H1 (cell line): Measurements from ENCODE around the gene UTP25. TPM values are rescaled to one million over a fixed set of nuclear protein-coding genes. Genes with fewer than 3 reads are reported as not detected.

ENCODE experiments used
- CHD2 ChIP-seq: IDR thresholded peaks from 2 replicates; pipeline ENCODE4 v1.6.1; 2012; ENCODE audit warnings: low read length, improper control_type of control experiment
- CREB1 ChIP-seq: IDR thresholded peaks from 2 replicates; pipeline ENCODE4 v1.6.1; 2012; ENCODE audit warnings: inconsistent platforms
- polyA plus RNA-seq, 7 experiments: library from polyadenylated mRNA; depleted of rRNA in 3 of 7; stranded (reverse) in 5 of 7; unstranded in 2 of 7; fragments of >200 nt in 5 of 7; fragments of 200-250 nt in 2 of 7; gene quantifications; 1 replicate in 5 of 7; 2 replicates in 1 of 7; 4 replicates in 1 of 7; pipeline versions ENCODE4 v1.2.1 to v1.2.3, GENCODE V29; 2011 to 2013; ENCODE audit warnings: missing spikeins in 2 of 7, mixed read lengths in 2 of 7
- total RNA-seq: library from RNA; stranded (reverse); fragmentation: NEBNext Ultra II Directional; extraction: Animal tissue kit (Norgen Biotek cat#: 25700); gene quantifications from 2 replicates; pipeline ENCODE4 v1.2.1, GENCODE V29; 2021
- TF ChIP-seq, protein P1 (sequence below): IDR thresholded peaks from 2 replicates; pipeline ENCODE4 v1.6.1; 2011; ENCODE audit warnings: low read length, improper control_type of control experiment

UTP25 gene
- total and polyA plus RNA-seq, 2 of the 8 experiments (the other 6 are each of a cell fraction or from before 2014, with no cell fraction given): 4.0 to 7.6 TPM

DNA sequence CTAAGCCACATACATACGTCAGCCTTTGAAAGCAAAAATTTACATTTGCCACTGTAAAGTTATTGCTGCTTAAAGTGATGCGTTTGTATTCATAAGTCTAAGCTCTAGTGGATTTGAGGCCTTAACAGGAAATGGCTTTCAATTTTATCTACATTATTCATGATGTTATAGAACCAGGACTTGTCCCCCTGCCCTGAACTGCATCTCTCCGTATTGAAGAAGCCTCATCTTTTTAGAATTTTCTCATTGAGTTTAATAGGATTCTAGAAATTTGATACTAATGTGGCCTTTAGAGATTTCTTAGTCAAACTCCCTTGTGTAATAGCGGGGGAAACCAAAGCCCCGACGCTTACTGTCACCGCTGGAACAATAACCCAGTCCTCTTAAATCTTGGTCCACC, 9.9 kb downstream of the UTP25 start (continued):
- TF ChIP-seq CHD2 (no peak), CREB1 (no peak)
- TF ChIP-seq, protein P1, sequence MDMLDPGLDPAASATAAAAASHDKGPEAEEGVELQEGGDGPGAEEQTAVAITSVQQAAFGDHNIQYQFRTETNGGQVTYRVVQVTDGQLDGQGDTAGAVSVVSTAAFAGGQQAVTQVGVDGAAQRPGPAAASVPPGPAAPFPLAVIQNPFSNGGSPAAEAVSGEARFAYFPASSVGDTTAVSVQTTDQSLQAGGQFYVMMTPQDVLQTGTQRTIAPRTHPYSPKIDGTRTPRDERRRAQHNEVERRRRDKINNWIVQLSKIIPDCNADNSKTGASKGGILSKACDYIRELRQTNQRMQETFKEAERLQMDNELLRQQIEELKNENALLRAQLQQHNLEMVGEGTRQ: no peak
- TF ChIP-seq, all 59 proteins: peak for 0
